ENCODE results near the gene EIF5A.

Gene EIF5A

DNA sequence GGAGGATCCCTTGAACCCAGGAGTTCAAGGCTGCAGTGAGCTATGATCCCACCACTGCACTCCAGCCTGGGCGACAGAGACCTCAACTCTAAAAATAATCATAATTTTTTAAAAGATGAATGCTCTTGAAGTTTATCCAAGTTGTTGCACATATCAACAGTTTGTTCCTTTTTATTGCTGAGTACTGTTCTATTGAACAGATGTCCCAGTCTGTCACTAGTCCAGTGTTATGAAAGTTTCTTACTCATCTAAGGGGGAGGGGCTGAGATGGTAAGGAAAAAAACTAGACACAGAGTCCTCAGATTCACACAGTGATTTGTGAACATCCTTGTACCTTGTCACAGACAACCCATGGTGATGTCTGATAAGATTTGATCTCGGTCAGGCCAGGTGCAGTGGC, 32.8 kb downstream of the EIF5A start:
- DNase-seq (ENCODE audit: low spot score): no peak
- TF ChIP-seq CTCF (IDR thresholded peaks at IDR 0.05; ENCODE audit: extremely low read depth, missing control alignments): no peak

GRCh38 chr17:7341842-7342241, 34.4 kb downstream of the EIF5A start:
- no peak for TF ChIP-seq CTCF (IDR thresholded peaks at IDR 0.05; ENCODE audit: extremely low read depth, missing control alignments)

GRCh38 chr17:7343250-7343649, 35.8 kb downstream of the EIF5A start:
- no peak for DNase-seq (ENCODE audit: low spot score)
- no peak for TF ChIP-seq CTCF (IDR thresholded peaks at IDR 0.05; ENCODE audit: extremely low read depth, missing control alignments)

More at GRCh38 chr17:7341842-7342241, 34.4 kb downstream of the EIF5A start:
- DNase-seq (ENCODE audit: low spot score): no peak

- DNase-seq (ENCODE audit: low spot score): no peak
- no peak for TF ChIP-seq CTCF (IDR thresholded peaks at IDR 0.05; ENCODE audit: extremely low read depth, missing control alignments)
These were observed 39.6 kb downstream of the EIF5A start for GRCh38 chr17:7346761-7347614.

DNA sequence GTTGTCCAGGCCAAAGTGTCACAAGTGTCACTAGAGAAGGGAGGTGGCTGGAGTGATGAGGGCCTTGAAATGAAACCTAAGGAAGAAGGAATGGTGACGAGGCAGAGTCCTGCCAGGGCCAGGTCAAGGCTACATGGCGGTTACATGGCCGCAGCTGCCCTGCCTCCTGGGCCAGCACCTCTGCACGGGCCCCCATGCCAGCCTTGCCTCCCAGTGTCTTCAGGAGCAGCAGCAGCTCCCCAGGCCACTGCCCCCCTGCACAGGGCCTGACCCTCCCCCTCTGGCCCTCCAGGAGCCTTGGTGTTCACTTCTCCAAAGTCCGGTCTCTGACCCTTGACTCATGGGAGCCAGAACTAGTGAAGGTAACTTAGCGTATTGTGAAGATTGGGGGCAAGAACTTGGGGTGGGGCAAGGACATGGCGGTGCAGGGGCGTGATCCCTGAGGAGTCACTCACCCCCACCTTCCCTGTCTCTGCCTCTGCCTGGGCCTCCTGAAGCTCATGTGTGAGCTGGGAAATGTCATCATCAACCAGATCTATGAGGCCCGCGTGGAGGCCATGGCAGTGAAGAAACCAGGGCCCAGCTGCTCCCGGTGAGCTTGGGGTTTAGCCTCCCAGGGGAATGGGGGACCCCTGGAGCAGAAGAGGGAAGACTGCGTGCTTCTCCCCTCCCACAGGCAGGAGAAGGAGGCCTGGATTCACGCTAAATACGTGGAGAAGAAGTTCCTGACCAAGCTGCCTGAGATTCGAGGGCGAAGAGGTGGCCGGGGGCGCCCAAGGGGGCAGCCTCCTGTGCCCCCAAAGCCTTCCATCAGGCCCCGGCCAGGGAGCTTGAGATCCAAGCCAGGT, 40.4 kb downstream of the EIF5A start:
- no peak for DNase-seq (ENCODE audit: low spot score)
- TF ChIP-seq CTCF (IDR thresholded peaks at IDR 0.05; ENCODE audit: extremely low read depth, missing control alignments): no peak

DNA sequence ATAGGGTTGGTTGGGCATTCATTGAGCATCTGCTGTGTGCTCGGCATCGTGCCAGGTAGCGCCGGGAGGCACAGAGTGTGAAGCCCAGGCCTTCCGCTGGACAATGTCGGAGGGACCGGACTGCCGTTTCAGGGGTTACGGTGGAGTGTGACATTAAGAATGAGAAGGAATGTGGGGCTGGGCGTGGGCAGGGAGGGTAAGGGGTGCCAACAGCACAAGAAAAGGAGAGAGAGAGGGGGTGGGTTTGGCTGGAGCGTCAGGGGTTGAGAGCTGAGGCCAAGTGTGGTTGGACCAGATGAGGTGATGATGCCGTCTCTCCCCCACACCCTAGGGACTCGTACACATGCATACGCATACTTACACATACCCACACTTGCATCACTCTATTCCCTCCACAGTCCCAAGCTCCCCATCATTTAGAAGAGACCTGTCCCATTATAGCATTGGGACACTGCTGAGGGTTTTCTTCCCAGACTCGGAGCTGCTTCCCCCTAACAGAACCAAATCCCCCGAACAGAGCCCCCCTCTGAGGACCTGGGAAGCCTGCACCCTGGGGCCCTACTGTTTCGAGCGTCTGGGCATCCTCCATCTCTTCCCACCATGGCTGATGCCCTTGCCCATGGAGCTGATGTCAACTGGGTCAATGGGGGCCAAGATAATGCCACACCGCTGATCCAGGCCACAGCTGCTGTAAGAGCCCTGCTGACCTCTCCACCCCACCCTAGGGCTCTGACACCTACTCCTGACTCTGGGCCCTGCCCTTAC, 41.2 kb downstream of the EIF5A start:
- TF ChIP-seq CTCF (IDR thresholded peaks at IDR 0.05; ENCODE audit: extremely low read depth, missing control alignments): no peak
- no peak for DNase-seq (ENCODE audit: low spot score)
